GM12801 (cell line): ENCODE results near the gene SLC35E1.

Experiments
- TF ChIP-seq, protein P1 (sequence below): IDR thresholded peaks from one replicate; pipeline ENCODE4 v1.5.1; 2011; ENCODE audit warnings: control low read depth; ENCODE audit not compliant: insufficient read length; ENCODE audit errors: extremely low read depth

The SLC35E1 gene

GRCh38 chr19:16518061-16518460 lies 54.2 kb downstream of the SLC35E1 start:
- TF ChIP-seq, protein P1, sequence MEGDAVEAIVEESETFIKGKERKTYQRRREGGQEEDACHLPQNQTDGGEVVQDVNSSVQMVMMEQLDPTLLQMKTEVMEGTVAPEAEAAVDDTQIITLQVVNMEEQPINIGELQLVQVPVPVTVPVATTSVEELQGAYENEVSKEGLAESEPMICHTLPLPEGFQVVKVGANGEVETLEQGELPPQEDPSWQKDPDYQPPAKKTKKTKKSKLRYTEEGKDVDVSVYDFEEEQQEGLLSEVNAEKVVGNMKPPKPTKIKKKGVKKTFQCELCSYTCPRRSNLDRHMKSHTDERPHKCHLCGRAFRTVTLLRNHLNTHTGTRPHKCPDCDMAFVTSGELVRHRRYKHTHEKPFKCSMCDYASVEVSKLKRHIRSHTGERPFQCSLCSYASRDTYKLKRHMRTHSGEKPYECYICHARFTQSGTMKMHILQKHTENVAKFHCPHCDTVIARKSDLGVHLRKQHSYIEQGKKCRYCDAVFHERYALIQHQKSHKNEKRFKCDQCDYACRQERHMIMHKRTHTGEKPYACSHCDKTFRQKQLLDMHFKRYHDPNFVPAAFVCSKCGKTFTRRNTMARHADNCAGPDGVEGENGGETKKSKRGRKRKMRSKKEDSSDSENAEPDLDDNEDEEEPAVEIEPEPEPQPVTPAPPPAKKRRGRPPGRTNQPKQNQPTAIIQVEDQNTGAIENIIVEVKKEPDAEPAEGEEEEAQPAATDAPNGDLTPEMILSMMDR, result no peak

- TF ChIP-seq, protein P1, result no peak
Observed at GRCh38 chr19:16516923-16517610, 55.1 kb downstream of the SLC35E1 start.

- TF ChIP-seq, protein P1, result no peak
Observed at GRCh38 chr19:16516381-16516780, 55.8 kb downstream of the SLC35E1 start.

DNA sequence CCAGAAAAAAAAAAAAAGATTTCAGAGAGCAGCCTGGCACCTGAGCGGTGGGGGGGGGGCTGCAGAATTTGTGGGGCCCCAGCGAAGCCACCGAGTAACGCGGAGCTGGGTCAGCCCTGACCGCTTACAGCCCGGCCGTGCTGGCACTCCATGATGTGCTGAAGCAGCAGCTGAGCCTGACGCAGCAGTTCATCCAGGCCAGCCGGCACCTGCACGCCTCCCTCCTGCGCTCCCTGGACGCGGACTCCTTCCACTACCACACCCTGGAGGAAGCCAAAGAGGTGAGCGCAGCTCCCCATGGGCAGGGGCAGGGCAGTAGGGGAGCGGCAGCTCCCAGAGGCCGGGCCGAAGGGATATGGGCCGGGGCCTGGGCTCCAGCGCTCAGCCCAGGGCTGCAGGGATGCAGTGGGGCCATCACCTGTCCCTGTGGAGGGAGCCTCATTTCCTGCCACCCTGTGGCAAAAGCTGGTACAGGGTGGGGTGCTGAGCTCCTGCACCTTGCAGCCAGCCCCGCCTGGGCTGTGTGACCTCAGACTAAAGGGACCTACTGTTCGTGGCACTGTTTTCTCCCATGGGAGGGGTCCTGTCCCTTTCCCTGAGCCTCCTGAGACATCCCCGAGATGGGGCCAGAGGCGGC lies 57.7 kb downstream of the SLC35E1 start:
- TF ChIP-seq, protein P1, result no peak

- TF ChIP-seq, protein P1, result no peak
Observed at GRCh38 chr19:16509141-16510061, 62.8 kb downstream of the SLC35E1 start.

DNA sequence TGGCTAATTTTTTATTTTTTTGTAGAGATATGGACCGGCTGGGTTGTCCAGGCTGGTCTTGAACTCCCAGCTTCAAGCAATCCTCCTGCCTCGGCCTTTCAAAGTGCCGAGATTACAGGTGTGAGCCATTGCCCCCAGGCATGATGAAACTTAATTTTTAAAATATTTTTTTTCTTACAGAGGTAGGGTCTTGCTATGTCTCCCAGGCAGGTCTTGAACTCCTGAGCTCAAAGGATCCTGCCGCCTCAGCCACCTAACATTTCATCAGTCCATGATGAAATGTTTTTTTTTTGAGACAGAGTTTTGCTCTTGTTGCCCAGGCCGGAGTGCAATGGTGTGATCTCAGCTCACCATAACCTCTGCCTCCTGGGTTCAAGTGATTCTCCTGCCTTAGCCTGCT lies 63.7 kb downstream of the SLC35E1 start:
- TF ChIP-seq, protein P1, result no peak

DNA sequence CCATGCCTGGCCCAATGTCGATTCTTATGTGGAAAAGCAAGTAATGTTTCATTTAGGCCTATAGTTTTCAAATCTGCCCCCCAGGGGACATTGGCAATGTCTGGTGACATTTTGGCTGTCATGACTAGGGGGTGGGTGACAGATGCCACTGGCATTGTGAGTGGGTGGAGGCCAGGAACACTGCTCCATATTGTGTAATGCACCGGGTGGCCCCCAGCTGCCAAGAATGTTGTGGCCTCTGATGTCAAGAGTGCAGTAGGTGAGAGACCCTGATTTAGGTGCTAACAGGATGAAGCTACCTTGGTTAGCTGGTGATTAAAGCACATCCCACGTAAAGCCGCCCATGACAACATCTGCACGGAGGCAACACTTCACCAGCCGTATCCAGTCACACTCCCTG lies 65.3 kb downstream of the SLC35E1 start:
- TF ChIP-seq, protein P1, result no peak
